ENCODE measurements around the gene PPTC7.

The PPTC7 gene

GRCh38 chr12:110579535-110580253 is 3.4 kb downstream of the PPTC7 start:
- ChIA-PET POLR2A (interaction anchor here (0.6 kb wide), 1 partner anchor 10 kb away, joined by 3 read pairs; no protein-coding TSS in a partner anchor), CTCF (interaction anchor here (0.5 to 1.6 kb wide), 7 partner anchors 8 to 193 kb away, joined by 3 to 10 read pairs (median 4); no protein-coding TSS in a partner anchor)
- no peak overlapping the region; the same call in 1 of the 2 replicates for H3K27ac ChIP-seq (ENCODE audit: extremely low read depth, low read depth, low read length)
- H3K4me3 ChIP-seq (ENCODE audit: low read depth, low read length): no peak overlapping the region
- H3K4me1 ChIP-seq (ENCODE audit: control insufficient read depth, insufficient read depth, low read length): peaks cover 21% of the 10 kb centered on the region
- no peaks in the 10 kb centered on the region; a peak in 1 of 3 replicates for H3K36me3 ChIP-seq (ENCODE audit: control insufficient read depth in 2 of 2, insufficient read depth in 1 of 2, low read length in 2 of 2)
- no peaks in the 10 kb centered on the region for H3K9me3 ChIP-seq (ENCODE audit: control insufficient read depth, insufficient read depth, low read depth, low read length)
- no peak for TF ChIP-seq KLF9 (tag by site-specific recombination; IDR thresholded peaks at IDR 0.05; ENCODE audit: low read depth)
- no peak for TF ChIP-seq REPIN1 (tag by site-specific recombination; IDR thresholded peaks at IDR 0.05; ENCODE audit: low read depth)
- no peak for TF ChIP-seq ZNF132 (tag by site-specific recombination; IDR thresholded peaks at IDR 0.05; ENCODE audit: borderline replicate concordance)
- TF ChIP-seq ZNF280C (tag by site-specific recombination; IDR thresholded peaks at IDR 0.05): no peak
- no peak for TF ChIP-seq ZNF629 (tag by site-specific recombination; IDR thresholded peaks at IDR 0.05)
- no peak for TF ChIP-seq PRDM6 (tag by site-specific recombination; IDR thresholded peaks at IDR 0.05)
- no peak for TF ChIP-seq ZFP37 (tag by site-specific recombination; IDR thresholded peaks at IDR 0.05)
- TF ChIP-seq ZNF701 (tag by site-specific recombination; IDR thresholded peaks at IDR 0.05): no peak
- TF ChIP-seq ZNF549 (tag by site-specific recombination; IDR thresholded peaks at IDR 0.05): no peak
- TF ChIP-seq ZBTB6 (tag by site-specific recombination; IDR thresholded peaks at IDR 0.05): no peak
- TF ChIP-seq PBX3 (CRISPR knock-in tag; IDR thresholded peaks at IDR 0.05): no peak
- TF ChIP-seq TSHZ1 (tag by site-specific recombination; IDR thresholded peaks at IDR 0.05; ENCODE audit: borderline replicate concordance): no peak
- no peak for TF ChIP-seq ZIC2 (tag by site-specific recombination; IDR thresholded peaks at IDR 0.05)
- TF ChIP-seq ZNF16 (tag by site-specific recombination; IDR thresholded peaks at IDR 0.05; ENCODE audit: low read depth): no peak
- no peak for TF ChIP-seq ZNF2 (tag by site-specific recombination; IDR thresholded peaks at IDR 0.05)
